GM10266 (cell line): ENCODE data around the gene ACTG1.

Experiments used
- DNase-seq: peaks from one replicate; pipeline ENCODE4 v3.0.0; 2012; ENCODE audit errors: extremely low spot score
- CTCF ChIP-seq: IDR thresholded peaks from 2 replicates; pipeline ENCODE4 v1.5.1; 2012; ENCODE audit warnings: mild to moderate bottlenecking, low read depth; ENCODE audit not compliant: control insufficient read depth, insufficient read depth; ENCODE audit errors: missing control alignments

ACTG1 gene

GRCh38 chr17:81478119-81478518, 34.5 kb downstream of the ACTG1 start:
- no peak for DNase-seq

GRCh38 chr17:81477173-81477572, 35.4 kb downstream of the ACTG1 start:
- DNase-seq: no peak
- no peak for TF ChIP-seq CTCF

More at GRCh38 chr17:81478119-81478518, 34.5 kb downstream of the ACTG1 start:
- TF ChIP-seq CTCF: no peak

DNA sequence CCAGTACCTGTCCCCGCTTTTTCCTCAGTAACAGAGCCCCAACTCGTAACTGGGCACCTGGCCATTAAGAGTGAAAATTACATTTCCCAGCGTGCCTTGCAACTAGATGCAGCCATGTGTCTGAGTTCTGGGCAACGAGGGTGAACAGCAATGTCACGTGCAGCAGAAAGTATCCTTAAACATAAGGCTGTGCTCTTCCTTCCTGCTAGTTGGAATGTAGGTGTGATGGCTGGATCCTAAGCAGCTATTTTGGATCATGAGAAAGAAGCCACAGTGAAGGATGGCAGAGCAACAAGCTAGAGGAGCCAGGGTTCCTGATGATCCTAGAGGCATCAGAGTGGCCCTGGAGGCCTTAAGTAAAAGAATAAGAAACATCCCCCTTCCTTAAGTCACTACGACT, 36.0 kb downstream of the ACTG1 start:
- no peak for DNase-seq
- no peak for TF ChIP-seq CTCF

GRCh38 chr17:81476097-81476496, 36.5 kb downstream of the ACTG1 start:
- DNase-seq: no peak
- no peak for TF ChIP-seq CTCF

GRCh38 chr17:81474958-81475357, 37.6 kb downstream of the ACTG1 start:
- no peak for TF ChIP-seq CTCF
- no peak for DNase-seq

DNA sequence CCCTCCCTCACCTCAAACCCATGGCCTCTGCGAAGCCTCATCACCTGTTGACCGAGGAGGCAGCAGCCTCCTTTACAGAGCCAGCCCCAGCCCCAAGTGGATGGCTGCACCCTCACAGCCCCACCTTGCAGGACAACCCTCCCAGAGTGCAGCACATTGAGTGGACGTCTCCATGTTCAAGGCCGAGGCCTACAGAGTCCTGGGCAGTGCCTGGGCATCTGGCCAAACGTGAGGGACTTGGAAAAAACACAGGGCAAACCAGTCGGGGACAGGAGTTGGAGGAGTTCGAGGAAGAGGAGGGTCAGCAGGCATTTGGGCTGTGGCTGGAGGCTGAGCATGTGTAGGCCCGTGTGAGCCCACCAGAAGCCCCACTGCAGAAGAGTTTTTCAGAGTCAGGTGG, 39.6 kb downstream of the ACTG1 start:
- DNase-seq: no peak
- TF ChIP-seq CTCF: no peak

- TF ChIP-seq CTCF: no peak
- DNase-seq: no peak
Measured at GRCh38 chr17:81471818-81472456, 40.7 kb downstream of the ACTG1 start.
